Activated naive CD4-positive, alpha-beta T cell treated with anti-CD3 and anti-CD28 coated beads, Interleukin-2, amount 50 U/mL, for 24 hours (primary cell): Measurements from ENCODE around the gene TLR9.

Source experiments
- H3K27ac Mint-ChIP-seq: one replicate; pipeline ENCODE4 v1.8.0; 2021; ENCODE audit warnings: mild to moderate bottlenecking, mixed read lengths
- H3K27me3 Mint-ChIP-seq: one replicate; pipeline ENCODE4 v1.8.0; 2021; ENCODE audit warnings: mixed read lengths
- H3K36me3 Mint-ChIP-seq: one replicate; pipeline ENCODE4 v1.8.0; 2021; ENCODE audit warnings: mixed read lengths
- H3K4me1 Mint-ChIP-seq: one replicate; pipeline ENCODE4 v1.8.0; 2021; ENCODE audit warnings: mixed read lengths
- H3K4me3 Mint-ChIP-seq: one replicate; pipeline ENCODE4 v1.8.0; 2021; ENCODE audit warnings: mild to moderate bottlenecking, mixed read lengths
- H3K9me3 Mint-ChIP-seq: one replicate; pipeline ENCODE4 v1.8.0; 2021; ENCODE audit warnings: mixed read lengths

The TLR9 gene

DNA sequence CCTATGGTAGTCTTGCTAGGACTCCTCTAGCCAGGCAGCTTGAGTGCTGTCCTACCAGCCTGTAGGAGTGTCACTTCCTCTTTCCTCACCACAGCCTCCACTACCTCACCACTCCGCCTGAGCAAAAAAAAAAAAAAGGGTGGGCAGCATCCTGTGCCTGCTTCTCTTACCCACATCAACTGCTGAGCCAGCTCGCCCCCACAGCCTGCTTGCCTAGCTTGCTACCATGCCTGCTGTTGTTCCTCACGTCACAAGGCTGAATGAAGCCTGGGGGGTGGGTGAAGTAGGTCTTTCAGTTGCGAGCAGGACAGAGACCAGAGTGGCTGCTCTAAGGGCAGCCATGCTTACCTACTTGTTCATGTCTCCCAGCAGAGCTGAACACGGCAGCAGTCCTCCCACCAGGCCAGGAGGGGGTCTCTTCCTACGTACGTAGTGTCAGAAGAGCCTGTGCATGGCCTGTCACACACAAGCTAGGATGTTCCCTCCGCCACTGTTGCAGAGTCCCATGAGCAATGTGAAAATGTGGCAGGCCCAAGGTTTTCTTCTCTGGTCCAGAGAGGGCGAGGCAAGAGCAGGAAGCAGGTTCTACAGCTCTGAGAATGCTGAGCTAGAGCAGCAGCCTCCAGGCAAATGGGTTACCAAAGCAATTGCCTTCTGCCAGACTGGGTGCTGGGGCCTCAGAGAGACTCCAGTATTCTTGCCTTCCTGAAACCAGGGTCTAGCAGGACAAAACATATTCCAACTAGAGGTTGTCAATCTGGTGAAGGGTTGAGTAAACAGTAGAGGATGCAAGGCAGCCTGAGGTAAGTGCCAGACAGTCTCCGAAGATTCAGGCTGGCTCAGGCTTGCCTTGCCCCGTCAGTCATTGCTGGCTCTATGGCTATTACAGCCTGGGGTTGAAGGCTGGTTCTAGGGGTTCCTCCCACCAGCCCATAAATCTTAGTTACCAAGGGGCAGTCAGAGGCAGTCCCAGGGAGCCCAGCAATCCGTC, 28.2 kb upstream of the TLR9 start:
- H3K4me1 Mint-ChIP-seq: peaks cover 88% of the 10 kb centered on the region
- H3K27me3 Mint-ChIP-seq: no peaks in the 10 kb centered on the region
- no peaks in the 10 kb centered on the region for H3K9me3 Mint-ChIP-seq
- peak overlapping the region; percentile 91 for H3K4me3 Mint-ChIP-seq
- peak overlapping the region; percentile 98 for H3K27ac Mint-ChIP-seq
- H3K36me3 Mint-ChIP-seq: peaks cover 32% of the 10 kb centered on the region

DNA sequence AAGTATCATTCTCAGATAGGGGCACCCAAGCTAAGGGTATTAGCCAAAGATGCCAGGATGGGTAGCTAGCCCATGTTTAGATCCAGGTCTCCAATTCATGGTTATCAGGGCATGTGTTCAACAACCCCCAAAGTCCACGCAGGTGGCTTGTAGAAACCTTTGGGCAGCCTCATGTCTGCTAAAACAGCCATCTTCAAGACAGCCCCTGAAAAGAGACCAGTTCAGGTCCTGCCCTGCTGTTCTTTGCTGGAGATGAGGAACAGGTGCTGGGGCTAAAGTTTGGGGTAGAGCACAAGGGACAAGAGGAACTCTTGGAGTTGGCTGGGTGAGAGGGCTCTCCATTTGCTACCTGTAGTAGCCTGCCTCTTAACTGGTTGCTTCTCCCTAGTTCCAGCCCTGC, 24.7 kb upstream of the TLR9 start:
- peak overlapping the region; percentile 85 for H3K27ac Mint-ChIP-seq
- H3K36me3 Mint-ChIP-seq: peaks cover 20% of the 10 kb centered on the region
- no peak overlapping the region for H3K4me3 Mint-ChIP-seq
- H3K4me1 Mint-ChIP-seq: peaks cover 86% of the 10 kb centered on the region
- H3K9me3 Mint-ChIP-seq: no peaks in the 10 kb centered on the region
- H3K27me3 Mint-ChIP-seq: no peaks in the 10 kb centered on the region

DNA sequence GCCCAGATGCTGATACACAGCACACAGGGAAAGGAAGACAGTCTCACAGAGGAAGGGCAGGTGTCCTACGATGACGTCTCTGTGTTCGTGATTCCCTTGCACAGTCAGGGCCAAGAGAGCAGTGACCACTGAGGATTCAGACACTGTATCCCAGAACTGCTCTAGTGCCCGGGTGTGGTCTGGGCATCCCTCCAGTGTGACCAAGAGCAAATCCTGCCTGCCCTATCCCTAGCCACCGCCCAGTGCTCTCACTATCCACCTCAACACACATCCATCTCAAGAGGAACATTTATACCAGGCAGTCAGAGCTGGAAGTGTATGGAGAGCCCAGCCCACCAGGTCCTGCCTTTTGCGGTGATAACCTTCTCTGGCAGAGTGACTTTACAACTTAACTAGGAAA, 24.2 kb upstream of the TLR9 start:
- peaks cover 86% of the 10 kb centered on the region for H3K4me1 Mint-ChIP-seq
- H3K4me3 Mint-ChIP-seq: peak overlapping the region; percentile 19
- H3K9me3 Mint-ChIP-seq: no peaks in the 10 kb centered on the region
- peak overlapping the region; percentile 85 for H3K27ac Mint-ChIP-seq
- no peaks in the 10 kb centered on the region for H3K27me3 Mint-ChIP-seq
- H3K36me3 Mint-ChIP-seq: peaks cover 20% of the 10 kb centered on the region

DNA sequence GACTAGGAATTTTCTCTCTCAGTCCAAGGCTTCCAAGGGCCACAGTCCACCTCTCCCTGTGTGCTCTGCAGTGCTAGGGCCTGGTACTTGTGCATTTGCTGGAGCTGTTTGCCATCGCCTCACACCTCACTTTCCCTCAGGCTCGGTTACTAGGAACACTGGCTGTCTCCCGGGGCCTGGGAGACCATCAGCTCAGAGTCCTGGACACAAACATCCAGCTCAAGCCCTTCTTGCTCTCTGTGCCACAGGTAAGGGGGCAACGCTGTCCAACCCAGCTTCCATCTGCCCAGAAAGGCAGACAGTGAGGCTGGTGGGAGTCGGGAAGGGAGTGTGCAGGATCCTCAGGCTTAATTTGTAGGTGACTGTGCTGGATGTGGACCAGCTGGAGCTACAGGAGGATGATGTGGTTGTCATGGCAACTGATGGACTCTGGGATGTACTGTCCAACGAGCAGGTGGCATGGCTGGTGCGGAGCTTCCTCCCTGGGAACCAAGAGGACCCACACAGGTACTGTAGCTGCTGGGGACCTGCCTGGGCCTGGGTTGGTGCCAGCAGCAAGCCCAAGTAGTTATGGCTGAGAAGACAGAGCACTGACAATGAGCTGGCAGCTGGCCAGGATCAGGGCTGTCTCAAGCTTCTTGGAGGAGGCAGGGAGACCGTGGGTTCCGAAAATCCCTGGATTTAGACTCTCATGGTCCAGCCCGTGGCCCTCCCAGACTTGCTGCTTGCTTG, 23.5 kb upstream of the TLR9 start:
- Mint-ChIP-seq H3K36me3 (peaks cover 20% of the 10 kb centered on the region), H3K9me3 (no peaks in the 10 kb centered on the region), H3K27ac (peak overlapping the region; percentile 85), H3K4me3 (no peak overlapping the region), H3K4me1 (peaks cover 84% of the 10 kb centered on the region), H3K27me3 (no peaks in the 10 kb centered on the region)

DNA sequence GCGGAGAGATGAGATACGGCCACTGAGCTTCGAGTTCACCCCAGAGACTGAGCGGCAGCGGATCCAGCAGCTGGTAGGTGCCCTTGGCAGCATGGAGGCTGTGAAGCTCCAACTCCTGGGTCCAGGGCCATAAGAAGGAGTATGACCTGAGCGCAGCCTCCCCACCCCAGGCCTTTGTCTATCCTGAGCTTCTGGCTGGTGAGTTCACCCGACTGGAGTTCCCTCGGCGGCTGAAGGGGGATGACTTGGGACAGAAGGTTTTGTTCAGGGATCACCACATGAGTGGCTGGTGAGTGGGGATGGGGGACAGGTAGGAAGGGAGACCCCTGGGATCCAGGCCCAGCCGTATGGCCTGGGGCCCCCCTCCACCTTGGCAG, 22.7 kb upstream of the TLR9 start:
- H3K4me3 Mint-ChIP-seq: peak overlapping the region; percentile 88
- peaks cover 16% of the 10 kb centered on the region for H3K36me3 Mint-ChIP-seq
- H3K9me3 Mint-ChIP-seq: no peaks in the 10 kb centered on the region
- H3K27me3 Mint-ChIP-seq: no peaks in the 10 kb centered on the region
- peaks cover 84% of the 10 kb centered on the region for H3K4me1 Mint-ChIP-seq
- H3K27ac Mint-ChIP-seq: peak overlapping the region; percentile 85

DNA sequence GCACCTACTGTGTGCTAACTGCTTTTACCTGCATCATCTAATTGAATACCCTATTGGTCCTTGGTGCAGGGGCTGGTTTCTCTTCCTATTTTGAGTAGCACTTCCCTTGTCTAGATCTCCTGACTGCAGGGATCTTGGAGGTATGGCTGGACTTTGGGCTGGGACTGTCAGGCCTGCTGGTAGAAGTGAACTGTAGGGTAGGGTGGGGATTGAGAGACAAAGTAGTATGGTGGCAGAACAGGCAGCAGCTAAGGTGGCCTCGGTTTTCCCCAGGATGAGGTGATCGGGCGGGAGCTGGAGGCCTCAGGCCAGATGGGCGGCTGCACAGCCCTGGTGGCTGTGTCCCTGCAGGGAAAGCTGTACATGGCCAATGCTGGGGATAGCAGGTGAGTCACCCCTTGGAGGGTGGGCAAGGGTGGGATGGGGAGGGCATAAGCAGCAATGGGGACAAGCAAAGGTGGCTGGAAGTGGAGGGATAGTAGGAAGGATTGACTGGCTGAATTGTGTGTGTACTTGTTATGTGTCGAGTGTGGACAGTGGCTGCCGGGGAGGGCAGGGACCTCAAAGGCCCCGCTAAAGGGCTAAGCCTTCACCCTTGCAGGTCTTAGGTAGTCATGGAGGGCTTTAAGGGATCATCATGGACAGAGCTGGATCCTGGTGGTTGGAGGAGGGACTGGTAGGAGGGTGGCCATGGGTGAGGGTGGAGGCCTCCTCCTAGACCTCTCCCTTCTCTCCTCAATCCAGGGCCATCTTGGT, 22.1 kb upstream of the TLR9 start:
- Mint-ChIP-seq H3K4me1 (peaks cover 80% of the 10 kb centered on the region), H3K27me3 (no peaks in the 10 kb centered on the region), H3K9me3 (no peaks in the 10 kb centered on the region), H3K36me3 (peaks cover 13% of the 10 kb centered on the region), H3K4me3 (peak overlapping the region; percentile 88), H3K27ac (peak overlapping the region; percentile 93)

DNA sequence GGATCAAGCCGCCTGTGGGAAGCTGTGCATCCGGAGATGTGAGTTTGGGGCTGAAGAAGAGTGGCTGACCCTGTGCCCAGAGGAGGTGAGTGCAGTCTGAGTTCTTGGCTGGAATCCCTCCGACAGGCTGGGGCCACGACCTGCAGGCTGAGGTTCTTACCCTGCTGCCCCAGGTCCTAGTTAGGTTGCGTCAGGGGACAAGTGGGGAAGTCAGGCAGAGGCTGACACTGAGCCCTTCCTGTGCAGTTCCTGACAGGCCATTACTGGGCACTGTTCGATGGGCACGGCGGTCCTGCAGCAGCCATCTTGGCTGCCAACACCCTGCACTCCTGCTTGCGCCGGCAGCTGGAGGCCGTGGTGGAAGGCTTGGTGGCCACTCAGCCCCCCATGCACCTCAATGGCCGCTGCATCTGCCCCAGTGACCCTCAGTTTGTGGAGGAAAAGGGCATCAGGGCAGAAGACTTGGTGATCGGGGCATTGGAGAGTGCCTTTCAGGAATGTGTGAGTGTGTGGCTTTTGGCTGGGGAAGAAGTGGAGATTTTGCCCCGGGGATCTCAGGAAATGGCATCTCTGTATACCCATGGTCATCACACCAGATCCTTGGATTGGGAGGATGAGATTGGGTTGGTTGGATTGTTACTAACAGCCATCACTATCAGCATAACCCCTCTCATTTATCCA, 21.4 kb upstream of the TLR9 start:
- Mint-ChIP-seq H3K4me1 (peaks cover 78% of the 10 kb centered on the region), H3K4me3 (peak overlapping the region; percentile 88), H3K27me3 (no peaks in the 10 kb centered on the region), H3K36me3 (peaks cover 9% of the 10 kb centered on the region), H3K9me3 (no peaks in the 10 kb centered on the region), H3K27ac (peak overlapping the region; percentile 93)

DNA sequence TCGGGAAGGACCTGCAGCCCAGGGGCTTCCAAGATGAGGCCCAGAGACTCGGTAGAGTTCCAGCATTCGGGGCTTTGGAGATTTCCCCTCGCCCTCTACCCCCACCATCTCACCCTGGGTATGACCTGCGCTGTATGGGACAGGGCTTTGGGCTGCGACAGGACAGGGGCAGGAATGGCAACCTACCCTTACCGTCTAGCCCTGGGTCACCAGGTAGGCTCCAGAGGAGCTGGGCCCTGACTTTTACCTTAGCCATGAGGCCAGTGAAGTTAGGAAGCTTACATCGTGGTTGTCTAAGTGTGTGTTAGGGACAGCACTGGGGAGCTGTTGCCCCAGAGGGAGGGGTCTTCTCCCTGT, 20.8 kb upstream of the TLR9 start:
- no peaks in the 10 kb centered on the region for H3K9me3 Mint-ChIP-seq
- peak overlapping the region; percentile 88 for H3K4me3 Mint-ChIP-seq
- H3K27ac Mint-ChIP-seq: peak overlapping the region; percentile 93
- peaks cover 8% of the 10 kb centered on the region for H3K36me3 Mint-ChIP-seq
- H3K4me1 Mint-ChIP-seq: peaks cover 82% of the 10 kb centered on the region
- no peaks in the 10 kb centered on the region for H3K27me3 Mint-ChIP-seq

DNA sequence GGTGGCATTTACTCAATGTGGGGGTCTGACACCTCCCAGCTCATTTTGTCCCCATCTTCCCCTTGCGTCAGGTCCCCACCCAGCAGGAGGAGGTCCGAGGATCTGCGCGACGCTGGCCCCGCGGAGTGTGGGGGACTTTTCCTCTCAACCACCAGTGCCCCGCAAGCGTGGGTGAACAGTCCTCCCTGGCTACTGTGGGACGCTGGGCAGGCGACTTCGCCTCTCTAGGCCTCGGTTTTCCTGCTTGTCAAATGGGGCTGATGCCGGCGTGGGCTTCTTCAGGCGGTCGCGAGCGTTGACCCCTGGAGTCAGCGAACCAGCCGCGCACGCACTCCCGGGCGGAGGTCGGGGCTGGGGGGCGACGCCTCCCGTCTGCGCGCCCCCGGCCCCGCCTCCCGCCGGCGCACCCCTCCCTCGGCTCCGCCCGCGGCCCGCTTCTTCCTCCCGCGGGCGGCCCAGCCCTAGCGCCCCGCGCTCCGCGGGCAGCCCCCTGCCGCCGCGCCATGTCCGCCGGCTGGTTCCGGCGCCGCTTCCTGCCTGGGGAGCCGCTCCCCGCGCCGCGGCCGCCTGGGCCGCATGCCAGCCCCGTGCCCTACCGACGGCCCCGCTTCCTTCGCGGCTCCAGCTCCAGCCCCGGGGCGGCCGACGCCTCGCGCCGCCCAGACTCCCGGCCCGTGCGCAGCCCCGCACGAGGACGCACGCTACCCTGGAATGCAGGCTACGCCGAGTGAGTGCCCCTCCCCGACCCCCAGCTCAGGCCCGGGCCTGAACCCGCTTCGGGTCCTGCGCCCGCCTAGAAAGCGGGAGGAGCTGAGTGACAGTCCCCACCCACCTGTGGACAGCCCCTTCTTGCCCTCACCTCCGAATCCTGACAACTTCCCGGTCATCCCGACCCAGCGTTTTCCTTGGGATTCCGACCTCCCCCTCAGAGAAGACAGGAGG, 20.1 kb upstream of the TLR9 start, which contains the start of gene PPM1M:
Gene PPM1M, plus strand, starts transcription at position 438 of the 942 bp plus-strand sequence. Its CDS starts 66 bp downstream, at position 504.
- H3K4me3 Mint-ChIP-seq: peak within 1 kb of the TSS; percentile 88
- H3K27ac Mint-ChIP-seq: peak within 1 kb of the TSS; percentile 93
- H3K27me3 Mint-ChIP-seq: no peaks in the 10 kb centered on the region
- H3K36me3 Mint-ChIP-seq: peaks cover 10% of the 10 kb centered on the region
- H3K4me1 Mint-ChIP-seq: peaks cover 86% of the 10 kb centered on the region
- H3K9me3 Mint-ChIP-seq: no peaks in the 10 kb centered on the region

DNA sequence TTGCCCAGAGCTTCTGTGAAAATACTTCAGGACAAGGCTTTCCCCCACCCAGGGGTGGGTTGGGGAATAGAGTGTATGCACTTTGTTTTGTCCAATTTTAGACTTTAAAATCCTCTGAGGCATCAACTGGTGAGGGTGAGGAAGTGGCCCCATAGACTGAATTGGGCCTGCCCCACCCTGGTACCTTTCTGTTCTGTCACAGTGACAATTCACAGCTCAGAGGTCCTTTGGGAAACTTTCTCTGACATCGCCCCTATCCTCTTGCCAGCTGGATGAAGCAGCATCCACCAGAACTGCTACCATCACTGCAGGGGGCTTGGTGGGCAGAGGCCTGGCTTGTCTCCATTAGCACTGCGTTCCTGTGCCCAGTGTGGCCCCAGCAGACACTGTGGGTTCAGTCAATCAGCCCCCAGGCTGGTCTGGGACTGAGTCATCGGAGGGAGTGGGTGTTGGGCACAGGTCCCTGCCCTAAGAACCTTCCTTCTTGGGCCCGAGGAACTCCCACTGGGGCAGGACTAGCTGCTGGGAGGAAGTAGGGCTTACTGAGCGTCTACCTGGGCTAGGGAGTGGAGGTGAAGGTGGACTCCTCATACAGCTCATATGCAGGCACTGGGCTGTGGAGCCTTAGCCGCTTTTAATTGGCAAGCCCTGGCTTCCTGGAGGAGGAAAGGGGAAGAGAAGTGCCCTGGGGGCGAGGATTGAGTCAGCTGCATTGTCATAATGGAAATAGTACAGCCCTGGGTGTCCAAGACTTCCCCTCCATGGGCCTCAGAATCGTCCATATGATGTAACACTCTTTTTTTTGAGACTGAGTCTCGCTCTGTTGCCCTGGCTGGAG, 18.6 kb upstream of the TLR9 start:
- H3K27me3 Mint-ChIP-seq: no peaks in the 10 kb centered on the region
- H3K4me3 Mint-ChIP-seq: peak overlapping the region; percentile 81
- H3K36me3 Mint-ChIP-seq: peaks cover 9% of the 10 kb centered on the region
- no peaks in the 10 kb centered on the region for H3K9me3 Mint-ChIP-seq
- H3K27ac Mint-ChIP-seq: peak overlapping the region; percentile 79
- peaks cover 84% of the 10 kb centered on the region for H3K4me1 Mint-ChIP-seq

DNA sequence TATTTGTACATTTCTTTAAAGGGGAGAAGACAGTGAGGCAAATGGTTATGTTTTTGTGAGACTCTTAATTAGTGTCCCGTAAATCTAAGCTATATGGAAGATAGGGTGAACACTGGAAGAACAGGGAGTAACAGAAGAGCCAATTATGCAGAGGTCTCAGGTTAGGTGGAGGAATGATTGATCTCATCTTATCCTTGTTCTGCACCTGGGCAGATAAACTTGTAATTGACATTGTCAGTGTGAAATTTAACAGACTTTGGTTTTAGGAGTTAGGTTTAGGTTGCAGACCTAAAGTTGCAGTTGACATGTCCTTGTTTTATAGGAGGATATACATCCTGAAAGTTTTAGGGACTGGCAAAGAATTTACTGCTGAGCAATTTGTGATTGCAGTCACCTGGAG, 16.6 kb upstream of the TLR9 start:
- peak overlapping the region; percentile 13 for H3K4me3 Mint-ChIP-seq
- peak overlapping the region; percentile 57 for H3K27ac Mint-ChIP-seq
- peaks cover 80% of the 10 kb centered on the region for H3K4me1 Mint-ChIP-seq
- H3K27me3 Mint-ChIP-seq: no peaks in the 10 kb centered on the region
- H3K36me3 Mint-ChIP-seq: peaks cover 4% of the 10 kb centered on the region
- H3K9me3 Mint-ChIP-seq: no peaks in the 10 kb centered on the region

DNA sequence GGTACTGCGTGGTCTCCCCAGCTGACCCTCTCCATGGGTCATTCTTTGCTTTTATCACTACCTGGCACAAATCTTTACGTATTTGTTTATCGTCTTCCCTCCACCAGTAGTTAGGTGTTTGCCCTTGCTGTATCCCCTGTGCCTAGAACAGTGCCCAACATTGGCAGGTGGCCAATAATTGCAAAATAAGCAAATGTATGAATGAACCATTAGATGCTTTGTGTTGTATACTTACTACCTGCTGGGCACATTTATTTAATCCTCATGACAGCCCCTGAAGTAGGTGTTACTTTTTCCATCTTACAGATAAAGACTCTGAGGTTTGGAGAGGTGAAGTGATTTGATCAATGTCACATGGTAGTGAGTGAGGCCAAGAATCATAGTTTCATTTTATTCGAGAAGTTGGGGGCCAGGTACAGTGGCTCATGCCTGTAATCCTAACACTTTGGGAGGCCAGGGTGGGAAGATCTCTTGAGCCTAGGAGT, 15.5 kb upstream of the TLR9 start:
- H3K27me3 Mint-ChIP-seq: no peaks in the 10 kb centered on the region
- H3K4me3 Mint-ChIP-seq: peak overlapping the region; percentile 97
- H3K4me1 Mint-ChIP-seq: peaks cover 81% of the 10 kb centered on the region
- H3K36me3 Mint-ChIP-seq: peaks cover 4% of the 10 kb centered on the region
- H3K9me3 Mint-ChIP-seq: no peaks in the 10 kb centered on the region
- H3K27ac Mint-ChIP-seq: peak overlapping the region; percentile 98
